DMS53 treated with DMSO at 0.1 percent for 48 hours (cell line): ENCODE results near the gene MAP3K10.
A peak's percentile ranks its signal among the peaks of the same experiment; 100 is the strongest.
"Not testable (repeated sequence)": the region's sequence is repeated elsewhere in the genome, so short reads cannot be mapped to it uniquely, and the experiment has no call there.

Experiments used
- DNase-seq: peaks from one replicate; lab custom pipeline; 2025; ENCODE audit not compliant: unreplicated experiment; lab: John Stamatoyannopoulos, UW

Gene MAP3K10

DNA sequence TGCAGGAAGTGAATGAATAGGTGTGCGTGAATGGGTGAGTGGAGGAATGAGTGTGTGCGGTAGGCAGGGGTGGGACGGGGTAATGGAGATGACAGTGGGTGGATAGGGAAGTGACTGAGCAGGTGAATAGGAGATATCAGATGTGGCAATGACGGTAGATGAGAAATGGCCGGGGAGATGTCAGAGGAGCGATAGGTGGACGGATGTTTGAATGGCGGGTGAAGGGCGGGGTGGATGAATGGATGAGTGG, 25.5 kb downstream of the MAP3K10 start:
- no peak for DNase-seq

- DNase-seq = peak; percentile 96
Measured at GRCh38 chr19:40217027-40217810, 26.0 kb downstream of the MAP3K10 start.

DNA sequence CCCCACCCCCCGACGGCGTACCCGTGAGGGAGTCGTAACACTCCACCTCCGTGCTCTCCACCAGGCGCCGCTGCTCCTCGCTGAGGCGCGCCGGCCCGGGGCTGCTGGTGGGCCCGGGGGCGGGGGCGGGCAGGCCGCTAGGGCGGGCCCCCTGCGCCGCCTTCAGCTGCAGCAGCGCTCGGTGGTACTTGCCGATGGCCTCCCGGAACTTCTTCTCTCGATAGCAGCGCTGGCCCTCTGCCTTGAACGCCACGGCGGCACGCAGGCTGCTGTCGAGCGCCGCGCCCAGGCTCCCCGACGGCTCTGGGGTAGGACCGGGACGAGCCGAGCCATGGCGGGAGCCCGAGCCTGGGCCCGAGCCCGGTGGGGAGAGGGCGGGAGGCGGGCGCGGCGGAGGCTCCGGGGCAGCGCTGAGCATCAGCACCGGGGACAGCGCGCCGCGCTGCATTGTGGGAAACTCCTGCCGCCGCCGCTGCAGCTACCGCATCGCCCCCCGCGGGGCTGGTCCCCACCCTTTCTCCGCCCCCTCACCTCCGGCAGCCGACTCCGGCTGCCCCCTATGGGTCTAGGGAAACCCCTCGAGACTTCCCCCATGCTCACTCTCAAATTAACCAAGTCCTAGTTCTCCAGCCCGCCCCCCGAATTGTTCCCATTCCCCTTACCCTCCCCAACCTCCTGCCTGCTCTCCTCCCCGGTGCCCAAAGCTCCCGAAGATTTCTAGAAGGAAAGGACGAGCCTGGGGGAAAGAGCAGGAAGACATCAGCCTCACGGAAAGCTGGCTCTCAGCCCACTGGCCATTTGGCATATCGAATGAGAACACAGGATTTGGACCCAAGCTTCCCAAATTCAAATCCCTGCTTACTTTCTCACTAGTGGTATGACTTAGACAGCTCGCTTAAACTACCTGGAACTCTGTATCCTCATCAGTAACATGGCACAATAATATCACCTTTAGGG, 27.0 kb downstream of the MAP3K10 start, which contains the start of gene TTC9B:
Gene TTC9B (minus strand): TSS at position 451 of the 957 bp plus-strand sequence. CDS start 3 bp downstream, at position 448.
- DNase-seq = no peak

DNA sequence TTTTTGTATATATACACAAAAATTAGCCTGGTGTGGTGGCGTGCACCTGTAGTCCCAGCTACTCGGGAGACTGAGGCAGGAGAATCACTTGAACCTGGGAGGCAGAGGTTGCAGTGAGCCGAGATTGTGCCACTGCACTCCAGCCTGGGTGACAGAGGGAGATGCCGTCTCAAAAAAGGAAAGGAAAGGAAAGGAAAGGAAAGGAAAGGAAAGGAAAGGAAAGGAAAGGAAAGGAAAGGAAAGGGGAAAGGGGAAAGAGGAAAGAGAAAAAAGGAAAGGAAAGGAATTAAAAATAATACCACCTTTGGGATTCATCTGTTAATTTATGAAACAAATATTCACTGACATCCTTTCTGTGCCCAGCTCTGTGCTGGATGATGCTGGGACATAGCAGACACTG, 27.8 kb downstream of the MAP3K10 start:
- not testable (repeated sequence) for DNase-seq

GRCh38 chr19:40219721-40220276, 28.6 kb downstream of the MAP3K10 start:
- peak; percentile 80 for DNase-seq

- DNase-seq = no peak
Measured at GRCh38 chr19:40220674-40221073, 29.4 kb downstream of the MAP3K10 start.

DNA sequence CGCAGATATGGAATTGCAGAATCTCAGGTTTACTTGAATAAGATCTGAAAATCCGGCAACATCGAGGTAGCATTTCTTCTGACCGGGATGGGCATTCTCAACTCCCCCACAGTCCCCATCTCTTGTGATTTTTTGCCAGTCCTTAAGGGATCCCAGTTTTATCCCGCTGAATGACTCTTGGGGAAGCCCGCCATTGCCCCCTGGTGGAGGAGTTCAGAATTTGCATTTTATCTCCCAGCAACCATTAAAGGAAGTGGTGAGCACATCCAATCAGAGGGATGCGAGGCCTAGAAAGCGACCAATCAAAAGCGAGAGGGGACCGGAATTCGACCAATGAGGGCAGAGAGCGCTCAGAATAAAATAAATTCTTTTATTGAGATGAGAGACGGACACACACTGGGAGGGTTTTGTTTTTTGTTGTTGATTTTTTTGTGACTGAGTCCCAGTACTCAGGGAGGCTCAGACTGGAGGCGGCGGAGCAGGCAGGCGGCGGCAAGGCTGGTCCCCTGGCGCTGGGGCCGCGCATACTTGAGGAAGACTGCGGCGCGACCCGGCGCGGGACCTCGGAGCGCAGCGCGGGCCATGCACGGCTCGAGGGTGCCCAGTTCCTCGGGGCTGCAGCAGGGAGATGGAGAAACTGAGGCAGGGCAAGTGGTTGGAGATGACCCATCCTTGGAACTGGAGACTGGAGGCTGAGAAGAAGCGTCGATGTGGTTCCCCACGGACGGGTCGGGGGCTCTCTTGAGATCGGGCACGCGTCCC, 30.8 kb downstream of the MAP3K10 start:
- DNase-seq = peak; percentile 84

GRCh38 chr19:40223135-40223822, 32.1 kb downstream of the MAP3K10 start:
- DNase-seq = no peak

DNA sequence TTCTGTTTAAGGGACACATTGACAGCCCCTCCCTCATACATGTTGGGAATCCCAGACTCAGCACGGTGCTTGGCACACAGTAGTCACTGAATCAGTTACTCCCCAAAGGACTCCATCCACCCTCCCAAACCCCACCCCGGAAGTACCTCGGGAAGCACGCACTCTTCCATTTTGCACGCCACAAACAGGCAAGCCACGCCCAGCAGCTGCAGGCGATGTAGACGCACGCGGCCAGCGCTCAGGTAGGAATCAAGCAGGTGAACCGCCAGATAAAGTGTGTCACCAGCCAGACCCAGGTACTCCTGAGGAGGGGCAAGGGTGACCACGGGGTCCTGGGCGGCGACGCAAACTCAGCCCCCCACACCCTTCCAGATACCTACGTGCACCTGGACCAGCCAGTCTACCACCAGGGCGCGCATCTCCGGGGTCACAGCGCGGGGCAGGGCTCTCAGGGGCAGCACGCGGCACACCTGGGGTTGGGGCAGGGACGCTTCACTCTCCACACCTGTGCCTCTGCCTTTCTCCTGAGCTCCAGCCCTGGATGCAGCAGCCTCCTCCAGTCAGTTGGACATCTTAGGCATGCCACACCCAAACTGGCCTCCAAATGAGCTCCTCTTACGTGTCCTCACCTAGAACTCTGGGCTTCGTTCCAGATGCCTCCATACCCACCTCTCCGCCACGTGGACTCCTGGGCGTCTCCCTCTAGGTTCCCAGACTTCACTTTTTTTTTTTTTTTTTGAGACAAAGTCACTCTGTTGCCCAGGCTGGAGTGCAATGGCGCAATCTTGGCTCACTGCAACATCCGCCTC, 33.3 kb downstream of the MAP3K10 start:
- DNase-seq = no peak

GRCh38 chr19:40225440-40226305, 34.4 kb downstream of the MAP3K10 start:
- DNase-seq = no peak

DNA sequence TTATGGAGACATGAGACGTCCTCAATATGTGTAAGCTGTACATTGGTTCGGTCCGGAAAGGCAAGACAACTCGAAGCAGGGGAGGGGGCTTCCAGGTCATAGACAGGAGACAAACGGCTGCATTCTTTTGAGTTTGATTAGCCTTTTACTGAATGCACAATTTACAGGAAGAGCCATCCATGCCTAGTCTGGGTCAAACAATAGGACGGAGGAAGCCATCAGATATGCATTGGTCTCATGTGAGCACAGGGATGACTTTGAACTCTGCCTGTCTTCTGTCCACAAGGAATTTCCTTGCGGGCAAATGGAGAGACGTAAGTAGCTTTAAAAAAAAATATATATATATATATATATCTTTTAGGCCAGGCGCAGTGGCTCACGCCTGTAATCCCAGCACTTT, 37.1 kb downstream of the MAP3K10 start:
- DNase-seq = no peak

DNA sequence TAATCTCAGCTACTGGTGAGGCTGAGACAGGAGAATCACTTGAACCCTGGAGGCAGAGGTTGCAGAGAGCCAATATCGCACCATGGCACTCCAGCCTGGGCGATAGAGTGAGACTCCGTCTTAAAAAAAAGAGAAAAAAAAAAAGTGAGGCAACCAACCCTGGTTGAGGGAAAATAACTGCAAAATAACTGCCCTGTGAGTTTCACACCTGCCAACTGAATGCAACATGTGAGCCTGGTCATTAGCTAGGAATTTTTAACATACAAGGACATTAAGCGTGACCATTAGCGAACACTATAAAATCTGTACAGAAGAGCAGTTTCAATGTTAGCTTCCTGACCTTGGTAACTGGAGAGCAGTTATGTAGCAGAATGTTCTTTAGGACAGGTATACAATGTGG, 37.6 kb downstream of the MAP3K10 start:
- no peak for DNase-seq

GRCh38 chr19:40229484-40229883, 38.3 kb downstream of the MAP3K10 start:
- DNase-seq = no peak

GRCh38 chr19:40229926-40230417, 38.7 kb downstream of the MAP3K10 start:
- DNase-seq = no peak

DNA sequence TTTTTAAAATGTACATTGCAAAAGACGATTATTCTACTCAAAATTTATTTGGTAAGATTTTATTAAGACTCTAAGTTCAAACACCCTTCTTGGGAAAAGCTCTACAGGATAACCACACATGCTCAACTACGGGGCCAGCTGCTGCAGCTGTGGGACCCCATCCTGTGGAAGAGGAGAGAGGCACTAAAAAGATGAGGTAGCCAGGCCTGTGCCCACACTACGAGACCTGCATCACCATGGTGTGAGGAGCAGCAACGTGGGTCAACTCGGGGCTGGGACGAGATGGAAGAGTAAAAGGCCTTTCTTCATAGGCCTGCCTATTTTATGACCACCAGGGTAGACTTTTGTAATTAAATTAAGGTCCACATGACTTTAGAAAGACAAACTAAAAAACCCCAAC, 39.8 kb downstream of the MAP3K10 start:
- no peak for DNase-seq

GRCh38 chr19:40231544-40232424, 40.6 kb downstream of the MAP3K10 start:
- no peak for DNase-seq

DNA sequence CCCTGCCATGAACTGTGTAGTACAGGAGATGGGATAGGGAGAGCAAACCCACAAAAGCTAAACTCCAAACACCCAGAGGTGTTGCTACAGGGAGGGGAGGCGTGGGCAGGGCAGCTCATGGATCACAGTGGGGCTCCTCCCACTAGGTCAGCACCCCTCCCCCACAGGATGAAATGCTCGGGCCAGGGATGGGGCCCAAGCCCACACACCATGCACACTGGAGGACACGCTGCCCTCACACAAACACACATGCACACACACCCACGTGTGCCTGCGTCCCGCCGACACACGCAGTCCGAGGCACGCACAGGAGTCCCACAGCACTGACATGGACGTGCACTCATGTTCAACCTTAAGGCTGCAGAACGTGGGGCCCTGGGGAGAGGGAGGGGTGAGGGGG, 41.3 kb downstream of the MAP3K10 start:
- DNase-seq = no peak
